Smooth muscle cell (in vitro differentiated cells): Measurements from ENCODE around the gene HSFX4. TPM values are rescaled to one million over a fixed set of nuclear protein-coding genes. Genes with fewer than 3 reads are reported as not detected.

Experiments
- DNase-seq: peaks from one replicate; lab custom pipeline; 2025; ENCODE audit not compliant: unreplicated experiment; lab: John Stamatoyannopoulos, UW
- H2AFZ ChIP-seq: fragments of 200-600 bp; sonication (generic); 2 replicates; pipeline ENCODE4 v1.6.0; 2016; ENCODE audit warnings: antibody characterized with exemption, low read depth, mild to moderate bottlenecking
- H3F3A ChIP-seq: fragments of 200-600 bp; sonication (generic); 2 replicates; pipeline ENCODE4 v1.6.0; 2017; ENCODE audit warnings: antibody characterized with exemption, low read depth
- H3K27ac ChIP-seq: fragments of 200-600 bp; sonication (generic); 2 replicates; pipeline ENCODE4 v1.5.1; 2016; ENCODE audit warnings: low read depth, mild to moderate bottlenecking
- H3K27me3 ChIP-seq: fragments of 200-600 bp; sonication (generic); 2 replicates; pipeline ENCODE4 v1.6.1; 2016; ENCODE audit warnings: low read depth, mild to moderate bottlenecking
- H3K36me3 ChIP-seq: fragments of 200-600 bp; sonication (generic); 2 replicates; pipeline ENCODE4 v1.5.1; 2016; ENCODE audit warnings: low read depth
- H3K4me1 ChIP-seq: fragments of 200-600 bp; sonication (generic); 2 replicates; pipeline ENCODE4 v1.5.1; 2016; ENCODE audit warnings: low read depth
- H3K4me2 ChIP-seq: fragments of 200-600 bp; sonication (generic); 2 replicates; pipeline ENCODE4 v1.6.0; 2016; ENCODE audit warnings: mild to moderate bottlenecking
- H3K4me3 ChIP-seq: fragments of 200-600 bp; sonication (generic); 2 replicates; pipeline ENCODE4 v1.5.1; 2016; ENCODE audit warnings: mild to moderate bottlenecking
- H3K79me2 ChIP-seq: fragments of 200-600 bp; sonication (generic); 2 replicates; pipeline ENCODE4 v1.6.0; 2016; ENCODE audit warnings: low read depth, mild to moderate bottlenecking
- H3K9ac ChIP-seq: fragments of 200-600 bp; sonication (generic); 2 replicates; pipeline ENCODE4 v1.6.0; 2016; ENCODE audit warnings: low read depth
- H3K9me3 ChIP-seq: fragments of 200-600 bp; sonication (generic); replicated peaks from 2 replicates; pipeline ENCODE4 v1.5.1; 2016; ENCODE audit warnings: low read depth
- H4K20me1 ChIP-seq: fragments of 200-600 bp; sonication (generic); 2 replicates; pipeline ENCODE4 v1.6.0; 2016; ENCODE audit warnings: low read depth
- CTCF ChIP-seq: fragments of 200-600 bp; sonication (generic); IDR thresholded peaks from 2 replicates; pipeline ENCODE4 v1.5.1; 2017; ENCODE audit warnings: borderline replicate concordance, mild to moderate bottlenecking, antibody characterized with exemption; ENCODE audit not compliant: insufficient read depth, poor library complexity, severe bottlenecking
- WGBS: methylation state at CpG from one replicate; pipeline ENCODE4 v1.1.7; 2016; ENCODE audit warnings: low lambda C conversion rate; 5-methylcytosine and 5-hydroxymethylcytosine counted together
- polyA plus RNA-seq: library from polyadenylated mRNA; unstranded; fragments of >200 nt; fragmentation: Nextera tagmentation; extraction: Ambion mirVana; gene quantifications from 2 replicates; pipeline ENCODE4 v1.2.1, GENCODE V29; 2016
- total RNA-seq: library from RNA; depleted of rRNA; stranded (reverse); fragments of >200 nt; gene quantifications from 2 replicates; pipeline ENCODE4 v1.2.3, GENCODE V29; 2014

The HSFX4 gene
- total and polyA plus RNA-seq, 2 experiments from 2014 or later, result not detected

DNA sequence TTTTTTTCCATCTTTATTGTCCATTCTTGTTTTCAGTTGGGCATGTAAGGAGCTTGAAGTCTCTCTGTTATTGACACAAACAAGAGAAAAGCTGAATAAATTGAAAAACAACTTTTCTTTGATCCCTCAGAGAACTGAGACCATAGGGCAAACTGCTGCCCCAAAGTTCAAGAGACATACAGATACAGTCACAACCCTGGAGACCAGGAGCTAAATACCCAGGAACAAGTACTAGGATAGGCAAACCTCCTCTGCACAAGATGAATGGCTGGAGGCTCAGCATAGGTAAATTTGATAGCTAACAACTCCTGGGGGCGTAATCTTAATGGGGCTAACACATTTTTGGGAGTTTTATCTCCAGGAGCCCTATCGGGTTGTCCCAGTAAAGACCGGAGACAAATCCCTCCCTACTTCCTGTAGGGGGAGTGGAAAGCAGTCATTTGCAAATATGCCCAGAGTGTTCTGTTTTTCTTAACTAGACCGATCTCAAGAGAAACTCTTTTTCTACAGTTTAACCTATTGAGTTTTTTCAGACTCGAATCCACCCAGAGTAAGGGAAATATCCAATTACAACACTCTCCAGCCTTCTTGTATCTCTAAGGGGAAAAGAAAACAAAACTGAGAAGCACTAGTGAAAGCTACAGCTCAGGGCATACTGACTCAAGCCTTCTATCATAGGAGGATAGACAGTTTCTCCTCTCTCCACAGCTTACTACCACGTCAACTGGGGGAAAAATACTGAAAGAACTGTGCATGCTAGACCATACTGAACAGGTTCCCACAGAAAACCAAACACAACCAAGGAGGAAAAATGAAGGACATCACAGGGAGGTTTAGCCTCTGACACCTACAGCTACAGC, 25.3 kb upstream of the HSFX4 start:
- H3K36me3 ChIP-seq, result no peaks in the 10 kb centered on the region
- H3K4me3 ChIP-seq, result peak overlapping the region; percentile 36
- H3K4me1 ChIP-seq, result no peaks in the 10 kb centered on the region
- no peaks in the 10 kb centered on the region for H3K27me3 ChIP-seq
- H3K9me3 ChIP-seq, result no peaks in the 10 kb centered on the region
- H3F3A ChIP-seq, result no peaks in the 10 kb centered on the region
- H3K9ac ChIP-seq, result no peak overlapping the region
- peak overlapping the region; percentile 20 for H3K27ac ChIP-seq
- peak overlapping the region; percentile 91 for H2AFZ ChIP-seq
- no peaks in the 10 kb centered on the region for H3K79me2 ChIP-seq
- H3K4me2 ChIP-seq, result peak overlapping the region; percentile 75
- no peak for DNase-seq
- TF ChIP-seq CTCF, result peak; percentile 11
- whole genome bisulfite sequencing, result 43% methylated on average over 6 of the region's 6 CpGs
- H4K20me1 ChIP-seq, result no peaks in the 10 kb centered on the region

DNA sequence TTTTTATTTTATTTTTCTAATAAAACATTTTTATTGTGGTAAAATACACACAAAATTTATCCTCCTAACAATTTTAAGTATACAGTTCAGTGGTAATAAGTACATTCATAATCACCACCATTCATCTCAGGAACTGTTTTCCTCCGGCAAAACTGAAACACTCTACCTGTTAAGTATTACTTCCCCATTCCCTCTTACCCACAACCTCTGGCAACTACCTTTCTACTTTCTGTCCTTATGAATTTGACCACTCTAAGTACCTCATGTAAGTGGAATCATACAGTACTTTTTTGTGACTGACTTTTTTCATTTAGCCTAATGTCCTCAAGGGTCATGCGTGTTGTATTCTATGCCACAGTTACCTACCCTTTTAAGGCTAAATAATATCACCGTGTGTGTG, 21.1 kb upstream of the HSFX4 start:
- Histone ChIP-seq H3K9ac (no peak overlapping the region), H3K36me3 (no peaks in the 10 kb centered on the region), H2AFZ (no peak overlapping the region), H3K4me1 (no peaks in the 10 kb centered on the region), H3K4me3 (no peak overlapping the region), H3K9me3 (no peaks in the 10 kb centered on the region), H3K4me2 (no peak overlapping the region), H3K79me2 (no peaks in the 10 kb centered on the region), H4K20me1 (no peaks in the 10 kb centered on the region), H3K27me3 (no peaks in the 10 kb centered on the region), H3F3A (no peaks in the 10 kb centered on the region), H3K27ac (no peak overlapping the region)
- TF ChIP-seq CTCF, result no peak
- 86% methylated on average over 3 of the region's 3 CpGs for WGBS
- no peak for DNase-seq

DNA sequence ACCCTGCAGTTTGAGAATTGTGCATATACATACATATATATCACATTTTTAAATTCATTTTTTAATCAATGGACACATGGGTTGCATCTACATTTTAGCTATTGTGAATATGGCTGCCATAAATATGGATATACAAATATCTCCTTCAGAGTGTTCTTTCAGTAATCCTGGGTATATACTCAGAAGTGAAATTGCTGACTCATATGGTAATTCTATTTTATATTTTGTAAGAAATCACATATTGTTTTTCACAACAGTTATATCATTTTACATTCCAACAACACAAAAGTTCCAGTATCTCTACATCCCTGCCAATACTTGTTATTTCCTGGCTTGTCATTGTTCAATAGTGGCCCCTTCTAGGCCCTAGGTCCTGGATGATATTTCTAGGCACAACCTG, 20.6 kb upstream of the HSFX4 start:
- Histone ChIP-seq H3K4me3 (no peak overlapping the region), H3K27ac (no peak overlapping the region), H3K79me2 (no peaks in the 10 kb centered on the region), H3K4me1 (no peaks in the 10 kb centered on the region), H3K27me3 (no peaks in the 10 kb centered on the region), H2AFZ (no peak overlapping the region), H3K9ac (no peak overlapping the region), H3K4me2 (no peak overlapping the region), H3F3A (no peaks in the 10 kb centered on the region), H3K9me3 (no peaks in the 10 kb centered on the region), H3K36me3 (no peaks in the 10 kb centered on the region), H4K20me1 (no peaks in the 10 kb centered on the region)
- no peak for TF ChIP-seq CTCF
- no peak for DNase-seq
